ENCODE results near the gene LONRF3. TPM values are rescaled to one million over a fixed set of nuclear protein-coding genes. Genes with fewer than 3 reads are reported as not detected.

LONRF3 gene
- total and polyA plus RNA-seq, 2 of the 13 experiments (the other 11 are each of a cell fraction or from before 2014, with no cell fraction given), result 4.8 to 11.6 TPM

- TF ChIP-seq ZSCAN5A (CRISPR knock-in tag; IDR thresholded peaks at IDR 0.05; ENCODE audit: borderline replicate concordance), result no peak
- no peak for TF ChIP-seq ZBTB34 (CRISPR knock-in tag; IDR thresholded peaks at IDR 0.05)
- TF ChIP-seq ZFP1 (CRISPR knock-in tag; IDR thresholded peaks at IDR 0.05), result 0 out of 2 replicates have a peak, but pooled peaks have one; percentile 32
- TF ChIP-seq ZBTB42 (CRISPR knock-in tag; IDR thresholded peaks at IDR 0.05), result no peak
- peak; percentile 44; the same call in 1 of the 2 replicates for TF ChIP-seq ZNF878 (CRISPR knock-in tag; IDR thresholded peaks at IDR 0.05)
- no peak for TF ChIP-seq EHMT2 (IDR thresholded peaks at IDR 0.05; ENCODE audit: borderline replicate concordance, low read depth, low read length)
- no peak for TF ChIP-seq ZNF558 (CRISPR knock-in tag; IDR thresholded peaks at IDR 0.05; ENCODE audit: borderline replicate concordance)
- TF ChIP-seq MXD1 (CRISPR knock-in tag; IDR thresholded peaks at IDR 0.05), result peak; percentile 41; the same call in 1 of the 2 replicates
- TF ChIP-seq HNRNPK (IDR thresholded peaks at IDR 0.05; ENCODE audit: low read depth, low read length, poor library complexity, severe bottlenecking), result no peak
- TF ChIP-seq FOXM1 (CRISPR knock-in tag; IDR thresholded peaks at IDR 0.05), result no peak
- TF ChIP-seq ZBTB1 (CRISPR knock-in tag; IDR thresholded peaks at IDR 0.05; ENCODE audit: borderline replicate concordance), result no peak
- peak; percentile 83 for TF ChIP-seq HIVEP1 (CRISPR knock-in tag; IDR thresholded peaks at IDR 0.05)
- TF ChIP-seq ZNF83 (CRISPR knock-in tag; IDR thresholded peaks at IDR 0.05; ENCODE audit: borderline replicate concordance), result no peak
- TF ChIP-seq PPARG (CRISPR knock-in tag; conservative IDR thresholded peaks at IDR 0.05), result peak; percentile 70
- TF ChIP-seq CENPBD1 (CRISPR knock-in tag; IDR thresholded peaks at IDR 0.05; ENCODE audit: borderline replicate concordance, low read depth), result no peak
- TF ChIP-seq HNF4G (IDR thresholded peaks at IDR 0.05; ENCODE audit: borderline replicate concordance, low read depth, low read length), result 0 out of 2 replicates have a peak, but pooled peaks have one; percentile 10
- TF ChIP-seq HNF4G (CRISPR knock-in tag; IDR thresholded peaks at IDR 0.05; ENCODE audit: borderline replicate concordance, low read depth), result no peak
- no peak for TF ChIP-seq ZNF496 (CRISPR knock-in tag; IDR thresholded peaks at IDR 0.05; ENCODE audit: insufficient replicate concordance)
- TF ChIP-seq MED13 (CRISPR knock-in tag; IDR thresholded peaks at IDR 0.05), result no peak
- peak; percentile 44; the same call in 1 of the 2 replicates for TF ChIP-seq ATF3 (CRISPR knock-in tag; IDR thresholded peaks at IDR 0.05)
- no peak for TF ChIP-seq ZNF749 (CRISPR knock-in tag; IDR thresholded peaks at IDR 0.05; ENCODE audit: borderline replicate concordance)
- peak; percentile 27 for TF ChIP-seq FOXA3 (CRISPR knock-in tag; IDR thresholded peaks at IDR 0.05)
- TF ChIP-seq FOXP4 (CRISPR knock-in tag; IDR thresholded peaks at IDR 0.05), result peak; percentile 44
- TF ChIP-seq CBX1 (IDR thresholded peaks at IDR 0.05; ENCODE audit: low read depth), result no peak
These were observed 1.6 kb downstream of the LONRF3 start (continued) for GRCh38 chrX:118975831-118976598.

All from HepG2 (cell line).